ENCODE measurements around the gene EP300.
A peak's percentile ranks its signal among the peaks of the same experiment; 100 is the strongest.
"Not testable (repeated sequence)": the region's sequence is repeated elsewhere in the genome, so short reads cannot be mapped to it uniquely, and the experiment has no call there.

The EP300 gene

GRCh38 chr22:41092023-41092817 is at the start of gene EP300:
EP300 (plus strand) TSS chr22:41092592; CDS start chr22:41093005, 413 bp downstream.
- peak; percentile 59 to 75 for DNase-seq (ENCODE audit: low read depth in 1 of 2, low spot score in 1 of 2)

DNA sequence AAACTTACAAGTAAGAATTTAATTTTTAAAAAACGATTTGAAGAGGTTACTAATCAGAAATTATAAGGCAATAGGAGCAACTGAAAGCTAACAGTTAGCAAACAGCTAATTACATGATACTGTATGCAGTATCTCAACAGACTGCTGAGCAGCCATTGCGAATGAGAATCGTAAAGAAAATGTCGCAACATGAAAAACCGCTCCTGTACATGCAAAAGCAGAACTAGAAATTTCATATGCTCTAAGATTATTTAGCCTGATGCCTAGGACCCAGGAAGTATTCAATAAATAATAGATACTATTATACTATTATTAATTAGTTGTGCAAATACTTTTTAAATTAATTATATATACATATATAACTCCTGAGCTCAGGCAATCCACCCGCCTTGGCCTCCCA is 48.7 kb upstream of the EP300 start:
- no peak for DNase-seq (ENCODE audit: low read depth in 1 of 2, low spot score in 1 of 2)

GRCh38 chr22:41045575-41045974 is 46.8 kb upstream of the EP300 start:
- not testable (repeated sequence) for DNase-seq (ENCODE audit: low read depth in 1 of 2, low spot score in 1 of 2)

DNA sequence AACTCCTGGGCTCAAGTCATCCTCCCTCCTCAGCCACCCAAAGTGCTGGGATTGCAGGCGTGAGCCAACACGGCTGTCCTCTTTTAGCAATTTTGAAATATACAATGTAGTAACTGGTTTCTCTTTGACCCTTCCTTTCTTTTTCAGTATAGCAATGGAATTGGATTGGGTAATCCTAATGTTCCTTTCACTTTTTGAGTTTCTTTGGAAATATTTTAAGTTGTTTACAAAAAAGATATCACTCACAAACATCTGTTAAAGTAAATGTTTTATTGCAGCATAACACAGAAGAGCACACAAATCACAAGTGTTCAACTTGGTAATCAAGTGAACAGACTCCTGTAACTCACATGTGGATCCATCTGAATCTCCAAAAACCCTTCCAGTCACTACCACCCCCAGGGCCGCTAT is 44.6 kb upstream of the EP300 start:
- DNase-seq (ENCODE audit: low read depth in 1 of 2, low spot score in 1 of 2), result no peak

DNA sequence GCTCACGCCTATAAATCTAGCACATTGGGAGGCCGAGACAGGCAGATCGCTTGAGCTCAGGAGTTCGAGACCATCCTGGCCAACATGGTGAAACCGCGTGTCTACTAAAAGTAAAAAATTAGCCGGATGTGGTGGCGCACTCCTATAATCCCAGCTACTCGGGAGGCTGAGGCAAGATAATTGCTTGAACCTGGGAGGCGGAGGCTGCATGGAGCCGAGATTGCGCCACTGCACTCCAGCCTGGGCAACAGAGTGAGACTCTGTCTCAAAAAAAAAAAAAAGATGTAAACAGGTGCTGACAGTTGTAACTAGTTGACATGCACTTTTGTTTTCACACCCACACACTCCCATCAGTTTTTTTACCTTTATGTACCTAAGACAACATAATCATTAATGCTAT is 44.0 kb upstream of the EP300 start:
- not testable (repeated sequence) for DNase-seq (ENCODE audit: low read depth in 1 of 2, low spot score in 1 of 2)

DNA sequence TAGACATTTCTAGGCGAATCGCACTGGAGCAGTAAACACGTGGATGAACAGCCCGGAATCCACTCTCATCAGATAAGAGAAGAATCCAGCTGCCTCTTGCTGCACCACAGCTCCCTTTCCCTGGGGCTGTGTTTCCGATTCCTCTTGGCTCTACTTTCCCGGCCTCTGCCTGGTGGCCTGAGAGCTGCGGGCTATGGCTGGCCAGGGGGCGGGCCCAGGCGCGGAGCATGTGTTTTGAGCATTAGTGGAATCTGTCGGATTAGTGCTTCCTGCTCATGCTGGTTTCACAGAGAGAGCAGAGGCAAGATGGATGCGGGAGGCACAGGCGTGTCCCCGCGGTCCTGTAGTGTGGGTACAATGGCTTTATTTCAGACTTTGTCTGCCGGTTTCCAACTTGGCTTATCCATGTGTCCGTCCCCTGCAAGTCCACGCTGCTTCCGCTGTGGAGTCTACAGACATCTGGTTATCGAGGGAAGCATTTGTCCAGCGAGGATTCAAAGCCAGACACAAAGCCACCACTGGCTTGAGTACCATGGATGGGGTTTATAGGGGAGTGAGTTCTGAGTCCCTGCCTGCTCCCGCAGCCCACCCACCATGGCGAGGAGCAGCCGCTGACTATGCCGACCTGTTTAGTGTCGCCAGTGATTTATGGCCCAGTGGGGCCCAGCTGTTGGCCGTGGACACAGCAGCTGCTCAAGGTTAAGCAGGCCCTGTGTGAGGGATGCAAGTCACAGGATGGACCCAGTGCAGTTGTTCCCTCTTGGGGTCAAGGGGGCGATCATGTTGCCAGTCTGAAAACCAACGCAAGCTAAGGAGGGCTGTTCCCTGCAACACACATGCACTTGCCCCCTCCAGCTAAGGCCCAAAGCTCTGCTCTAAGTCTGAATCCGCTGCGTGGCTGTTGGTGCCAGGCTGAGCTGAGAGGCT is 43.3 kb upstream of the EP300 start:
- no peak for DNase-seq (ENCODE audit: low read depth in 1 of 2, low spot score in 1 of 2)

DNA sequence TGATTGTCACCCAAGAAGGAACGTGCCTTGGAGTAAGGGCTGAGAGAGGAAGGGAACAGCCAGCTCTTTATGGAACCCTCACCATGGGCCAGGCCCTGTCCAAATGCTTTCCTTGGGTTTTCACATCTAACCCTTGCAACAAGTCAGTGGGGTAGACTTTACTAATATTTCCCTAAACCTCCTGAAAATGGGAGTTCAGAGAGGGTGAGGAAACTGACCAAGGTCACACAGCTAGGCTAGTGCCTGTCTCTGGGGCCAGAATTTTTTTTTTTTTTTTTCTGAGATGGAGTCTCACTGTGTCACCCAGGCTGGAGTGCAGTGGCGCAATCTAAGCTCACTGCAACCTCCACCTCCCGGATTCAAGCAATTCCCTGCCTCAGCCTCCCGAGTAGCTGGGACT is 42.6 kb upstream of the EP300 start:
- not testable (repeated sequence) for DNase-seq (ENCODE audit: low read depth in 1 of 2, low spot score in 1 of 2)

GRCh38 chr22:41050883-41051282 is 41.5 kb upstream of the EP300 start:
- DNase-seq (ENCODE audit: low read depth in 1 of 2, low spot score in 1 of 2), result no peak

GRCh38 chr22:41052661-41053490 is 39.5 kb upstream of the EP300 start:
- no peak for DNase-seq (ENCODE audit: low read depth in 1 of 2, low spot score in 1 of 2)

- DNase-seq (ENCODE audit: low read depth in 1 of 2, low spot score in 1 of 2), result no peak
These were observed 35.3 kb upstream of the EP300 start for GRCh38 chr22:41057076-41057475.

GRCh38 chr22:41062146-41062545 is 30.2 kb upstream of the EP300 start:
- DNase-seq (ENCODE audit: low read depth in 1 of 2, low spot score in 1 of 2), result no peak

GRCh38 chr22:41064326-41064725 is 28.1 kb upstream of the EP300 start:
- not testable (repeated sequence) for DNase-seq (ENCODE audit: low read depth in 1 of 2, low spot score in 1 of 2)

GRCh38 chr22:41066341-41066740 is 26.1 kb upstream of the EP300 start:
- not testable (repeated sequence) for DNase-seq (ENCODE audit: low read depth in 1 of 2, low spot score in 1 of 2)

GRCh38 chr22:41067968-41068367 is 24.4 kb upstream of the EP300 start:
- not testable (repeated sequence) for DNase-seq (ENCODE audit: low read depth in 1 of 2, low spot score in 1 of 2)

DNA sequence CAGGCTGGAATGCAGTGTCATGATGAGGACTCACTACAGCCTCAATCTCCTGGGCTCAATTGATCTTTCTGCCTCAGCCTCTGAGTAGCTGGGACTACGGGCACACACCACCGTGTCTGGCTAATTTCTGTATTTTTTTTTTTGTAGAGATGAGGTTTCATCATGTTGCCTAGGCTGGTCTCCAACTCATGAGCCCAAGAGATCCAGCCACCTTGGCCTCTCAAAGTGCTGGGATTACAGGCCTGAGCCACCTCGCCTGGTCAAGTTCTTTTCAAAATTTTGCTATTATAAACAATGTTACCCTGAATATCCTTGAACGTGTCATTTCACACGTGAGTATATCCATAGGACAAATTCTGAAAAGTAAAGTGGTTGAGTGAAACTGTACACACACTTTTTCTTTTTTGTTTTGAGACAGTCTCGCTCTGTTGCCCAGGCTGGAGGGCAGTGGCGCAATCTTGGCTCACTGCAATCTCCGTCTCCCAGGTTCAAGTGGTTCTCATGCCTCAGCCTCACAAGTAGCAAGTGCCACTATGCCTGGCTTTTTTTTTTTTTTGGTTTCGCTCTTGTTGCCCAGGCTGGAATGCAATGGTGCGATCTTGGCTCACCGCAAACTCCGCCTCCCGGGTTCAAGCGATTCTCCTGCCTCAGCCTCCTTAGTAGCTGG is 21.6 kb upstream of the EP300 start:
- no peak for DNase-seq (ENCODE audit: low read depth in 1 of 2, low spot score in 1 of 2)

DNA sequence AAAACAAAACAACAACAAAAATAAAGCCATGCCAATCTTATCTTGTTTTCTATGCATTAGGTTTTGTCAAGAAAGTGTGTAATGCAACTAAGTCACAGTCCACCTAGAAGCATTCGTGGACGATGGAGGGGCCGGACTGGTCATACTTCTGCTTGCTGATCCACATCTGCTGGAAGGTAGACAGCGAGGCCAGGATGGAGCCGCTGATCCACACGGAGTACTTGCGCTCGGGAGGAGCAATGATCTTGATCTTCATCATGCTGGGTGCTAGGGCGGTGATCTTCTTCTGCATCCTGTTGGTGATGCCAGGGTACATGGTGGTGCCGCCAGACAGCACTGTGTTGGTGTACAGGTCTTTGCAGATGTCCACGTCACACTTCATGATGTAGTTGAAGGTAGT is 18.3 kb upstream of the EP300 start:
- no peak for DNase-seq (ENCODE audit: low read depth in 1 of 2, low spot score in 1 of 2)

DNA sequence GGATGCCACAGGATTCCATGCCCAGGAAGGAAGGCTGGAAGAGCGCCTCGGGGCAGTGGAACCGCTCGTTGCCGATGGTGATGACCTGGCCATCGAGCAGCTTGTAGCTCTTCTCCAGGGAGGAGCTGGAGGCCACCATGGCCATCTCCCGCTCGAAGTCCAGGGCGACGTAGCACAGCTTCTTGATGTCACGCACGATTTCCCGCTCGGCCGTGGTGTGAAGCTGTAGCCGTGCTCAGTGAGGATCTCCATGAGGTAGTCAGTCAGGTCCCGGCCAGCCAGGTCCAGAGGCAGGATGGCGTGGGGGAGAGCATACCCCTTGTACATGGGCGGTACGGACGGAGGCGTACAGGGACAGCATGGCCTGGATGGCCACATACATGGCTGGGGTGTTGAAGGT is 17.9 kb upstream of the EP300 start:
- DNase-seq (ENCODE audit: low read depth in 1 of 2, low spot score in 1 of 2), result no peak

GRCh38 chr22:41074941-41075710 is 17.3 kb upstream of the EP300 start:
- DNase-seq (ENCODE audit: low read depth in 1 of 2, low spot score in 1 of 2), result no peak

DNA sequence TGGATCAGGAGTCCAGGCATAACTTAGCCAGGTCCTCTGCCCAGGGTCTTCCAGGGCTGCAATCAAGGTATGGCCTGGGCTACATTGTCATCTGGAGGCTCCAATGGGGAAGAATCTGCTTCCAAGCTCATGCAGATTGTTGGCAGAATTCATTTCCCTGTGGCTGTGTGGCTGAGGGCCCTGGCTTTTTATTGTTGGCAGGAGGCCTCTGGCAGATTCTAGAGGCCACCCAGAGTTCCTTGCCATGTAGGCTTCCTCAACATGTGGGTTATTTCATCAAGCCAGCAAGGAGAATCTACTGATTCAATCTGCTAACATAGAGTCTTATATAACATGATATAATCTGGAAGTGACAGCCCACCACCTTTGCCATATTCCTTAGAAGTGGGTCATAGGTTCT is 16.4 kb upstream of the EP300 start:
- no peak for DNase-seq (ENCODE audit: low read depth in 1 of 2, low spot score in 1 of 2)

GRCh38 chr22:41076857-41077256 is 15.5 kb upstream of the EP300 start:
- no peak for DNase-seq (ENCODE audit: low read depth in 1 of 2, low spot score in 1 of 2)

All from activated CD4-positive, alpha-beta T cell treated with anti-CD3 and anti-CD28 coated beads, Interleukin-2, amount 50 U/mL, for 24 hours (primary cell).